Glomerular visceral epithelial cell (primary cell): ENCODE results near the gene TRIP6.

Source experiments
- DNase-seq: peaks from one replicate; pipeline ENCODE4 v3.0.0-alpha.2; 2016; ENCODE audit errors: extremely low spot score

Gene TRIP6

GRCh38 chr7:100873599-100874299 is 6.6 kb downstream of the TRIP6 start:
- no peak for DNase-seq

DNA sequence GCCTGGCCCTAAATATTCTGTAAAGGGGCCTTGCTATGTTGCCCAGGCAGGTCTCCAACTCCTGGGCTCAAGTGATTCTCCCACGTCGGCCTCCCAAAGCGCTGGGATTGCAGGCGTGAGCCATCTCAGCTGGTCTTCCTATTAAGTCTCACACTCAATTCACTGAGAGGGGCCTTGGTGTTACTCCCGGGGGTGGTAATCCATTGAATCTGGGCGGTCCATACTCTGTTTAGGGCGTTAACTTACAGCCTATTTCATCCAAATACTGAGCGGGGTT is 7.1 kb downstream of the TRIP6 start:
- no peak for DNase-seq

DNA sequence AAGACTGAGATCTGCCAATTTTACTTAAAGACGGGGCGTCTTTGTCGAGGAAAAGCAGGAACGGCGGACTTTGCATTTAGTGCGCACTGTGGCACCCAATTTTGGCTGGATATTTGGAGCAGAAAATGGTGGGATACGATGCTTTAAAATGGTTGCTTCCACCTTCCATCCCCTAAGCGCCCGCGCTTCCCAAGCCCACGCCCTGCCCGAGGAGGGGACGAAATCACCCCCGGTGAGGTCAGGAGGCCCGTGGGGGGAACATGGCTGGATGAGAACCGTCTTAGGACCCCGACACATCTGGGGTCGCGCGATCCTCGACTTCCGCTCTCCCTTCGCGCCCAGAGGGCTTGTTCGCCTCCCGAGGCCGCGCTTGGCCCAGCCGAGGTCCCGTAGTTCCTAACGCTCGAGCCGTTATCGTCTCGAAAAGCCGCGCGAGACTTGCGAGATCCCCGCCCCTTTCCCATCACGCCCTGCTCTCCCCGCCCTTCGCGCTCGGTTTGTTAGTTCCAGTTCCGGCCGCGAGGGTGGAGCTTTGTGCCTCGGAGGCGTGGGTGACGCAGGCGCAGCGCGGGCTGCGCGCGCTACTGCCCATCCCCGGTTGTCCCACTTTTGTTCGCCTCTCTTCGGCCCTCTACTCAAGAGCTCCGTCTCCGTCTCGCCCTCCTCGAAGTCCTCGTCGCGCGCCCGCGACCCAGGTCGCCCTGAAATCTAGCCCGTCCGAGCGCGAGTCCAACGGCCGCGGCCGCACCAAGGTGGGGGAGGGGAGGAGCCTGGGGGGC is 7.6 kb downstream of the TRIP6 start, which contains the start of gene SRRT:
TSS of gene SRRT (plus strand) at position 527 of the 779 bp plus-strand sequence. CDS start 488 bp downstream, outside the sequence.
- DNase-seq = peak; percentile 96

DNA sequence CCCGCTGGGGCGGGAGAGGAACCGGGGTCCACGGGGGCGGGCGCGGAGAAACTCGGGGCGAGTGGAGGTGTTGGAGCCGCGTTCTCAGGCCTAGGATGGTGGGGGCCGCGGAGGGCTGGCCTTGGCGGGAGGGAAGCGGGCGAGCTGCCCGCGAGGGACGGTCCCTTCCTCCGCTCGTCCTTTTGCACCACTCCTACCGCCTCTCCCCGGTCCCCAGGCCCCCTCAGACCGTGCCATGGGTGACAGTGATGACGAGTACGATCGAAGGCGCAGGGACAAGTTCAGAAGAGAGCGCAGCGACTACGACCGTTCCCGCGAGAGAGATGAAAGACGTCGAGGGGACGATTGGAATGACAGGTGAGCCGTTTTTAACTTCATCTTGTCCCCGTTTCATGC is 8.2 kb downstream of the TRIP6 start:
- DNase-seq = no peak

- no peak for DNase-seq
Measured at GRCh38 chr7:100878013-100878412, 10.8 kb downstream of the TRIP6 start.

DNA sequence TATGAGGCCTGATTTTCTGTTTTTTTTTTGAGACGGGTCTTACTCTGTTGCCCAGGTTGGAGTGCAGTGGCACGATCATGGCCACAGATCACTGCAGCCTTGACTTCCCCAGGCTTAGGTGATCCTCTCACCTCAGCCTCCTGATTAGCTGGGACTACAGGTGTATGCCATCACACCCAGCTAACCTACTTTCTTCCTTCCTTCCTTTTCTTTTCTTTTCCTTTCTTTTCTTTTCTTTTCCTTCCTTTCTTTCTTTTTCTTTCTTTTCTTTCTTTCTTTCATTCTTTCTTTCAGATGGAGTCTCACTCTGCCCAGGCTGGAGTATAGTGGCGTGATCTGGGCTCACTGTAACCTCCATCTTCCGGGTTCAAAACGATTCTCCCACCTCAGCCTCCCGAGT is 11.5 kb downstream of the TRIP6 start:
- no peak for DNase-seq

DNA sequence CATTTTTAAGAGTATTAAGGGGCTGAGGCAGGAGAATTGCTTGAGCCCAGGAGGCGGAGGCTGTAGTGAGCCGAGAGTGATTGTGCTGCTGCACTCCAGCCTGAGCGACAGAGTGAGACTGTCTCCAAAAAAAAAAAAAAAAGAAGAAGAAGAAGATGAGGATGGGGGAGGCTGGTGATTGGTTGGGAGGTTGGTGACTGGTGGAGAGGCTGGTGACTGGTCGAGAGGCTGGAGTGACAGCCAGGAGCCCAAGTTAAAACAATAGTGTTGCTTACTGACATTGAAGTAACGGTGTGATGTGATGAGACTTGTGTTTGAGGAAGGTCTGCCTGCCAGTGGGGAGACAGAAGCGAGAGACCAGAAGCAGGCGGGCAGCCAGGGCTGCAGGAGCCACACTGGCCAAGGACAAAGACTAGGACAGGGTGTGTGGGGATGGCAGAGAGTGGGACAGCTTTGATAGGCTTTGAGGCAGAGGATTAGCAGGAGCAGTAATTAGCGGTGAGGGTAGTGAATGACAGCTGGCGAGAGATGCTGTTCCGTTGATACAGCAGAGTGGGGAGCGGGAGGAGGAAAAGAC is 12.6 kb downstream of the TRIP6 start:
- no peak for DNase-seq

DNA sequence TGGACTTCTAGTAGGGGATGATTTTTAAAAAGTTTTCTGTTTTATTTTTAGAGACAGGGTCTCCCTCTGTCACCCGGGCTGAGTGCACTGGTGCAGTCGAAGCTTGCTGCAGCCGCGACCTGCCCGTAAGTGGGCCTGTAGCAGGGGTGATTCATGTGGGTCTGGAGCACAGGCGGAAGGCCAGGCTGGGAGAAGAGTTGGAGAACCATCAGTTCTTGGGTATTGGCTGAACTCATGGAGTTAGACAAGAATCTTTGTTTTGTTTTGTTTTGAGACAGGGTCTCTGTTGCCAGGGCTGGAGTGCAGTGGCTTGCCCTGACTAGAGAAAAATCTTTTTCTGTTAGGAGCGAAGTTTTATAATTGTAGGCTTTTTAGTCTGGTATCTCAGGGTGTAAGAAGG is 13.5 kb downstream of the TRIP6 start:
- no peak for DNase-seq

DNA sequence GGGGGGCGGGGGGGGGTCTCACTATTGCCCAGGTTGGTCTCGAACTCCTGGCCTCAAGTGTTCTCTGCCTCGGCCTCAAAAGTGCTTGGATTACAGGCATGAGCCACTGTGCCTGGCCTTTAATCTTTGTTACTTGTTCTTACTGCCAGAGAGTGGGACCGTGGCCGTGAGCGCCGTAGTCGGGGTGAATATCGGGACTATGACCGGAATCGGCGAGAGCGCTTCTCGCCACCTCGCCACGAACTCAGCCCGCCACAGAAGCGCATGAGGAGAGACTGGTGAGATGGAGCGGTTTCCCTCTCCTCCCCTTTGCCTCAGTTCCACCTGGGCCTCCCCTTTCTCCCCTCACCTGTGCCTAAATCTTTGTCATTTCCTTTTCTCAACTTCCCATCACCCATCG is 13.9 kb downstream of the TRIP6 start:
- no peak for DNase-seq

GRCh38 chr7:100882201-100882600 is 15.0 kb downstream of the TRIP6 start:
- DNase-seq = no peak

DNA sequence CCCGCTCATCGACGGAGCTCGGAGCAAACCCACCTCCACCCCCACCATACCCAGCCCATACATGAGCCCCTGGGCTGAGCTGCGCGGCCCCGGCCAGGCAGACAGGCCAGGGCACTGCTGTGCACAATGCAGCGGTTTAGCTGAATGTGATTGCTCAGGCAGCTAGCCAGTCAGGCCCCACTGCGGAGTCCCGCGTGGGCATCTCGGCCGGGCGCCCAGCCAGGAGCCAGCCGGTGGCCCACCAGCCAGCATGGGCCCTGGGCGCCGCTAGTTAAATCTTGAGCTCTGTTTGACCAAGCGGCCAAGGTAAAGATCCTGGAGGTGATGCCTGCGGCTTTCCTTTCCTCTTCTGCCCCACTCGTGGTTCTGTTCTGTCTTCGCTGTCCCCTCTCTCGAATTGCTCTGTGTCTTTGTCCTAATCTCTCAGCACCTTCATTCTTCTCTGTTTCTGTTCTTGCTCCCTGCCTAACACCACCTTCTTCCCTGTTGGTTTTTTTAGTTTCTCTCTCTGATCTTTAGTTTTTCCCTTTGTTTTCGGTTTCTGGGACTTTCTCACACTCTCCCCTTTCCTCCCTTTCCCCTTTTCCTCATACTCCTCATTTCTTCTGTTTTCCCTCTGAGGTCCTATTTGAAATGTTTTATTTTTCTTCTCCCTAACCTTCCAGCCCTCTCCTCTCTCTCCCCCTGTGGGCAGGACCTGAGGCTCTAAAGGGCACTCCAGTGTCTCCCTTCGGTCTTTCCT is 15.8 kb downstream of the TRIP6 start:
- no peak for DNase-seq

DNA sequence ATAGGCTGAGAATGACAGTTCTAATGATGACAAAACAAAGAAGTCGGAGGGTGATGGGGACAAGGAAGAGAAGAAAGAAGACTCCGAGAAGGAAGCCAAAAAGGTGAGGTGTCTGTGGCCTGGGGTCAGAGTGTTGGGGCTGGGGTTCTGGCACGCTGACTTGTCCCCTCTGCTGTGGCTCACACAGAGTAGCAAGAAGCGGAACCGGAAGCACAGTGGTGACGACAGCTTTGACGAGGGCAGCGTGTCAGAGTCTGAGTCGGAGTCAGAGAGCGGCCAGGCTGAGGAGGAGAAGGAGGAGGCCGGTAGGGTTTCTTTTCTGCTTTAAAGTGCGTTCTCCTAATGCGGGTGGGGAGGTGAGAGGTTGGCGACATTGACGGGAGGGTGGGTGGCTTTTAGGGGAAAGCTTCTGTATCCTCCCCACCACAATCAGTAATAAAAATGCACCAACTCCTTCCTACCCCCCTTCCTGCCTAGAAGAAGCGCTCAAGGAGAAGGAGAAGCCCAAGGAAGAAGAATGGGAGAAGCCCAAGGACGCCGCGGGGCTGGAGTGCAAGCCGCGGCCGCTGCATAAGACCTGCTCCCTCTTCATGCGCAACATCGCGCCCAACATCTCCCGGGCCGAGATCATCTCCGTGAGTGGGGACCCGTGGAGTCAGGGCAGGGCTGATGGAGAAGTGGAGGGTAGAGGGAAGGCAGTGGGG is 17.7 kb downstream of the TRIP6 start:
- DNase-seq = no peak

DNA sequence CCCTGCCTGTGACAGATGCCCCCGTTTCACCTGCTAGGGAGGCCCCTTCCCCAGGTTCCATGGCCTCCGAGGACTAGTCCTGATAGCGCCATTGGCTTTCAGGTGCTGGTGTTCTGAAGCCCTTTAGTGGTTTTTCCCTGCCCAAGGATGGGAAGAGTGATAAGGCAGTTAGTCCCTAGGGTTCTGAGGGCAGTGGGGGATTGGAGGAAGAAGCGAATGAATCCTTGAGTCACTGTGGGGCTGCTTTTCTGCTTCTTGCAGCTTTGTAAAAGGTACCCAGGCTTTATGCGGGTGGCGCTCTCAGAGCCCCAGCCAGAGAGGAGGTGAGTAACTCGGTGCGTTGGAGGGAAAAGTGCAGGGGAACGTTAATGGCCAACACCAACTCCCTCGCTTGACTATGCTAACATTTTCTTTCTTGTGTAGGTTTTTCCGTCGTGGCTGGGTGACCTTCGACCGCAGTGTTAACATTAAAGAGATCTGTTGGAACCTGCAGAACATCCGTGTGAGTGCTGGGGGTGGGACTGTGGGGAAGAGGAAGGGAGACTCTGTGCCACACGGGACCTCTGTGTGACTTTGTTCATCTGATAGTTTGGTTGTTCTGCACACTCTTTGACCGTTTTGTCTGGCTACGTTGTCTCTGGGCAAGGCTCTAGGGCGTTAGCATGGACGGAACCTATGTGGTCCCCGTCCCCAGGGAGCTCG is 18.4 kb downstream of the TRIP6 start:
- no peak for DNase-seq

GRCh38 chr7:100886142-100886935 is 19.2 kb downstream of the TRIP6 start:
- no peak for DNase-seq

GRCh38 chr7:100886936-100887515 is 19.8 kb downstream of the TRIP6 start:
- DNase-seq = no peak

DNA sequence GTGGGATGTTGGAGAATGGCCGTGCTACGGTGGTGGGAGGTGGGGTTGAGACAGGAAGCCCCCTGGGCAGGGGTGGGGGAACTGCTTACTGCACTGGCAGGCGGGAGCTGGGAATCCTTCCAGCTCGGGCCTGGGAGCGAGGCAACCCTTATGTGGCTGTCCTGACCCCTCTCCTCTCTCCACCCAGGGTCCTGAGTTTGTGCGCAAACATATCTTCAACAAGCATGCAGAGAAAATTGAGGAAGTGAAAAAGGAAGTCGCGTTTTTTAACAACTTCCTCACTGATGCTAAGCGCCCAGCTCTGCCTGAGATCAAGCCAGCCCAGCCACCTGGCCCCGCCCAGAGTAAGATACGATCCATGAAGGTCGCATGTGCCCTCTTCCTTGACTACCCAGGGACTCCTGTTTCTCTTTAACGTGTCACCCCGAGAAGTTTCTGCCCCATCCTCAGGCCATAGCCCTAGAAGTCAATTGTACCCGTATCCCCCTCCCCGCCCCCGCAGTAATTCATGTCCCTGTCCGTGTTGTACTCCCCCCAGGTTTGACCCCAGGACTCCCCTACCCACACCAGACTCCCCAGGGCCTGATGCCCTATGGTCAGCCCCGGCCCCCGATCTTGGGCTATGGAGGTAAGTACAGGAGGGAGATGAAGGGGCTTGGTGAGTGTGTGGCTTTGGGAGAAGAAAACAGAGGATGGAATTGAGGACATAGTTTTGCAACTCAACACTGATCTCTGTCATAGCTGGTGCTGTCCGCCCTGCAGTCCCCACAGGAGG is 20.5 kb downstream of the TRIP6 start:
- DNase-seq = no peak

- DNase-seq = no peak
Measured at GRCh38 chr7:100888291-100888987, 21.3 kb downstream of the TRIP6 start.

DNA sequence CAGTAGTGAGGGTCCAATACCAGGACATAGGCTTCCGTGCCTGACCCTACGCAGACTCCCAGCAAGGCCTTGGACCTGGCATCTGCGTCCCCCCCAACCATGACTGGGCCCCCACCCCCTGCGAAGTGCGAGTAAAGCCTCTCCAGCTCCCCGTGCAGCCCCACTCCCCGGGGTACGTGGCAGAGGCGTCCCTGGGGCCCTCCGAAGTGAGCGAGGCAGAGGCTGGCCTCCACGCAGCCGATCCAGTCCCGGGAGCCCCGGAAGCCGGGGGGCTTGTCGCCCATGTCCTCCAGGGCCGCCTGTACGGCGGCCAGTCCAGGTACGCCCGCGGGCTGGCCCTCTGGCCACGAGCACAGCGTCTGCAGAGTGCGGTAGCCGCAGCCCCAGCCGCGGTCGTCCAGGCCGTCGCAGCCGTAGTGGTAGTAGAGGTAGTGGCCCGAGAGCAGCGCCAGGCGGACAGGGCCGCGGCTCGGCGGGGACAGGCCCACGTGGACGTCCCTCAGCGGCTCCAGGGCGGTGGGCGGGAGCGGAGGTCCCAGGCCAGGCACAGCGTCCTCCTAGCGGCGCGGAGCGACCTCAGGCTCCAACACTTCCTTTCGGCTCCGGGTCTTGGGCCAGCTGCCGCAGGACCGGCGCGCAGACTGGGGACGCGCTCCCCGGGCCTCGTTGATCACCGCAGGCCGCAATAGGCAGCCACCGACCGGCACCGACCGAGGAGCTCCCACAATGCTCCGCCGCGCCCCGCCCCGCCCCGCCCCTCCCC is 22.0 kb downstream of the TRIP6 start, which contains the start of gene UFSP1:
TSS of gene UFSP1 (minus strand) at position 728 of the 763 bp plus-strand sequence. CDS start at position 284, 444 bp downstream.
- DNase-seq = no peak
